ENCODE results near the gene SYT13.

SYT13 gene

GRCh38 chr11:45324459-45324858 lies 38.3 kb upstream of the SYT13 start:
- Histone ChIP-seq H3K4me1 (ENCODE audit: control insufficient read depth, insufficient read depth, low read depth, low read length) (no peaks in the 10 kb centered on the region), H3K27me3 (ENCODE audit: control insufficient read depth in 1 of 2, insufficient read depth in 1 of 2, low read length in 2 of 2) (peaks cover 71 to 81% of the 10 kb centered on the region in 2 experiments), H2BK12ac (ENCODE audit: low read length in 2 of 2) (no peak overlapping the region), H2BK15ac (ENCODE audit: low read depth, poor library complexity, severe bottlenecking) (no peak overlapping the region), H3K4me3 (ENCODE audit: insufficient read depth in 1 of 2, low read depth in 1 of 2, low read length in 2 of 2) (no peak overlapping the region), H4K91ac (ENCODE audit: low read length) (no peak overlapping the region), H4K8ac (ENCODE audit: low read length) (no peak overlapping the region), H3K79me1 (replicated peaks; ENCODE audit: low read length, poor library complexity, severe bottlenecking) (no peaks in the 10 kb centered on the region), H2BK5ac (ENCODE audit: low read depth, low read length, poor library complexity, severe bottlenecking) (no peak overlapping the region), H3K9ac (ENCODE audit: low read length) (no peak overlapping the region), H2AFZ (ENCODE audit: low read depth, low read length) (no peak overlapping the region), H3K4ac (ENCODE audit: low read depth in 1 of 2, low read length in 2 of 2) (no peak overlapping the region), H3K18ac (ENCODE audit: low read depth in 1 of 2, low read length in 2 of 2) (no peak overlapping the region), H3K36me3 (ENCODE audit: control insufficient read depth in 1 of 2, insufficient read depth in 2 of 2, low read depth in 1 of 2, low read length in 2 of 2) (no peaks in the 10 kb centered on the region), H3K14ac (ENCODE audit: low read length in 2 of 2) (no peak overlapping the region), H3K4me2 (ENCODE audit: low read length, poor library complexity, severe bottlenecking) (no peak overlapping the region), H3K9me3 (ENCODE audit: control insufficient read depth, low read length) (peaks cover 20% of the 10 kb centered on the region), H2BK120ac (ENCODE audit: low read depth, low read length) (no peak overlapping the region), H3K23ac (ENCODE audit: low read length in 2 of 2) (no peak overlapping the region), H3K27ac (ENCODE audit: low read length, poor library complexity, severe bottlenecking) (no peak overlapping the region), H2AK5ac (ENCODE audit: low read length, severe bottlenecking) (no peak overlapping the region)
- DNase-seq: no peak
- WGBS: 49% methylated on average over 5 of the region's 6 CpGs

- no peak overlapping the region for H3K4me3 ChIP-seq (ENCODE audit: insufficient read depth in 1 of 2, low read depth in 1 of 2, low read length in 2 of 2)
- H3K4me2 ChIP-seq (ENCODE audit: low read length, poor library complexity, severe bottlenecking): no peak overlapping the region
- H3K36me3 ChIP-seq (ENCODE audit: control insufficient read depth in 1 of 2, insufficient read depth in 2 of 2, low read depth in 1 of 2, low read length in 2 of 2): no peaks in the 10 kb centered on the region
- no peak overlapping the region for H2BK15ac ChIP-seq (ENCODE audit: low read depth, poor library complexity, severe bottlenecking)
- no peak overlapping the region for H2BK5ac ChIP-seq (ENCODE audit: low read depth, low read length, poor library complexity, severe bottlenecking)
- H2BK120ac ChIP-seq (ENCODE audit: low read depth, low read length): no peak overlapping the region
- H3K4ac ChIP-seq (ENCODE audit: low read depth in 1 of 2, low read length in 2 of 2): no peak overlapping the region
- no peak overlapping the region for H2AK5ac ChIP-seq (ENCODE audit: low read length, severe bottlenecking)
- H3K14ac ChIP-seq (ENCODE audit: low read length in 2 of 2): no peak overlapping the region
- H2AFZ ChIP-seq (ENCODE audit: low read depth, low read length): no peak overlapping the region
- no peak for DNase-seq
- no peak overlapping the region for H4K91ac ChIP-seq (ENCODE audit: low read length)
- peaks cover 20% of the 10 kb centered on the region for H3K9me3 ChIP-seq (ENCODE audit: control insufficient read depth, low read length)
- H3K79me1 ChIP-seq (replicated peaks; ENCODE audit: low read length, poor library complexity, severe bottlenecking): no peaks in the 10 kb centered on the region
- H3K4me1 ChIP-seq (ENCODE audit: control insufficient read depth, insufficient read depth, low read depth, low read length): no peaks in the 10 kb centered on the region
- H3K27ac ChIP-seq (ENCODE audit: low read length, poor library complexity, severe bottlenecking): no peak overlapping the region
- H3K9ac ChIP-seq (ENCODE audit: low read length): no peak overlapping the region
- H2BK12ac ChIP-seq (ENCODE audit: low read length in 2 of 2): no peak overlapping the region
- H3K18ac ChIP-seq (ENCODE audit: low read depth in 1 of 2, low read length in 2 of 2): no peak overlapping the region
- H4K8ac ChIP-seq (ENCODE audit: low read length): no peak overlapping the region
- peaks cover 63 to 80% of the 10 kb centered on the region in 2 experiments for H3K27me3 ChIP-seq (ENCODE audit: control insufficient read depth in 1 of 2, insufficient read depth in 1 of 2, low read length in 2 of 2)
- H3K23ac ChIP-seq (ENCODE audit: low read length in 2 of 2): no peak overlapping the region
- WGBS: 73% methylated on average over 8 of the region's 8 CpGs
These were observed 37.6 kb upstream of the SYT13 start for GRCh38 chr11:45323601-45324249.

GRCh38 chr11:45322891-45323600 lies 36.9 kb upstream of the SYT13 start:
- H3K36me3 ChIP-seq (ENCODE audit: control insufficient read depth in 1 of 2, insufficient read depth in 2 of 2, low read depth in 1 of 2, low read length in 2 of 2): no peaks in the 10 kb centered on the region

GRCh38 chr11:45322111-45322705 lies 36.1 kb upstream of the SYT13 start:
- H3K4me1 ChIP-seq (ENCODE audit: control insufficient read depth, insufficient read depth, low read depth, low read length): no peaks in the 10 kb centered on the region
- no peaks in the 10 kb centered on the region for H3K79me1 ChIP-seq (replicated peaks; ENCODE audit: low read length, poor library complexity, severe bottlenecking)
- no peak overlapping the region for H3K9ac ChIP-seq (ENCODE audit: low read length)
- no peak overlapping the region for H3K4me2 ChIP-seq (ENCODE audit: low read length, poor library complexity, severe bottlenecking)
- H3K9me3 ChIP-seq (ENCODE audit: control insufficient read depth, low read length): peaks cover 10% of the 10 kb centered on the region
- H2AFZ ChIP-seq (ENCODE audit: low read depth, low read length): no peak overlapping the region
- no peak overlapping the region for H2AK5ac ChIP-seq (ENCODE audit: low read length, severe bottlenecking)
- WGBS: 77% methylated on average over 8 of the region's 8 CpGs
- no peak overlapping the region for H3K4ac ChIP-seq (ENCODE audit: low read depth in 1 of 2, low read length in 2 of 2)
- H3K36me3 ChIP-seq (ENCODE audit: control insufficient read depth in 1 of 2, insufficient read depth in 2 of 2, low read depth in 1 of 2, low read length in 2 of 2): no peaks in the 10 kb centered on the region
- H4K91ac ChIP-seq (ENCODE audit: low read length): no peak overlapping the region
- H3K27ac ChIP-seq (ENCODE audit: low read length, poor library complexity, severe bottlenecking): no peak overlapping the region
- no peak overlapping the region for H3K14ac ChIP-seq (ENCODE audit: low read length in 2 of 2)
- no peak overlapping the region for H4K8ac ChIP-seq (ENCODE audit: low read length)
- H2BK5ac ChIP-seq (ENCODE audit: low read depth, low read length, poor library complexity, severe bottlenecking): no peak overlapping the region
- no peak overlapping the region for H2BK15ac ChIP-seq (ENCODE audit: low read depth, poor library complexity, severe bottlenecking)
- no peak overlapping the region for H3K4me3 ChIP-seq (ENCODE audit: insufficient read depth in 1 of 2, low read depth in 1 of 2, low read length in 2 of 2)
- peaks cover 57 to 83% of the 10 kb centered on the region in 2 experiments for H3K27me3 ChIP-seq (ENCODE audit: control insufficient read depth in 1 of 2, insufficient read depth in 1 of 2, low read length in 2 of 2)
- no peak for DNase-seq
- H2BK120ac ChIP-seq (ENCODE audit: low read depth, low read length): no peak overlapping the region
- no peak overlapping the region for H3K23ac ChIP-seq (ENCODE audit: low read length in 2 of 2)
- no peak overlapping the region for H3K18ac ChIP-seq (ENCODE audit: low read depth in 1 of 2, low read length in 2 of 2)
- H2BK12ac ChIP-seq (ENCODE audit: low read length in 2 of 2): no peak overlapping the region

More at GRCh38 chr11:45322891-45323600, 36.9 kb upstream of the SYT13 start:
- no peaks in the 10 kb centered on the region for H3K4me1 ChIP-seq (ENCODE audit: control insufficient read depth, insufficient read depth, low read depth, low read length)
- no peak overlapping the region for H3K4ac ChIP-seq (ENCODE audit: low read depth in 1 of 2, low read length in 2 of 2)
- H3K27ac ChIP-seq (ENCODE audit: low read length, poor library complexity, severe bottlenecking): no peak overlapping the region
- peaks cover 18% of the 10 kb centered on the region for H3K9me3 ChIP-seq (ENCODE audit: control insufficient read depth, low read length)
- no peak overlapping the region for H2BK12ac ChIP-seq (ENCODE audit: low read length in 2 of 2)
- H2BK15ac ChIP-seq (ENCODE audit: low read depth, poor library complexity, severe bottlenecking): no peak overlapping the region
- no peak overlapping the region for H3K23ac ChIP-seq (ENCODE audit: low read length in 2 of 2)
- no peak overlapping the region for H2AFZ ChIP-seq (ENCODE audit: low read depth, low read length)
- no peak overlapping the region for H4K91ac ChIP-seq (ENCODE audit: low read length)
- no peak overlapping the region for H3K9ac ChIP-seq (ENCODE audit: low read length)
- no peak overlapping the region for H2AK5ac ChIP-seq (ENCODE audit: low read length, severe bottlenecking)
- H3K18ac ChIP-seq (ENCODE audit: low read depth in 1 of 2, low read length in 2 of 2): no peak overlapping the region
- no peaks in the 10 kb centered on the region for H3K79me1 ChIP-seq (replicated peaks; ENCODE audit: low read length, poor library complexity, severe bottlenecking)
- no peak for DNase-seq
- no peak overlapping the region for H3K4me2 ChIP-seq (ENCODE audit: low read length, poor library complexity, severe bottlenecking)
- H4K8ac ChIP-seq (ENCODE audit: low read length): no peak overlapping the region
- no peak overlapping the region for H3K14ac ChIP-seq (ENCODE audit: low read length in 2 of 2)
- H3K27me3 ChIP-seq (ENCODE audit: control insufficient read depth in 1 of 2, insufficient read depth in 1 of 2, low read length in 2 of 2): peaks cover 63 to 80% of the 10 kb centered on the region in 2 experiments
- 59% methylated on average over 7 of the region's 7 CpGs for WGBS
- no peak overlapping the region for H2BK5ac ChIP-seq (ENCODE audit: low read depth, low read length, poor library complexity, severe bottlenecking)
- no peak overlapping the region for H2BK120ac ChIP-seq (ENCODE audit: low read depth, low read length)
- H3K4me3 ChIP-seq (ENCODE audit: insufficient read depth in 1 of 2, low read depth in 1 of 2, low read length in 2 of 2): no peak overlapping the region

All from mesenchymal stem cell (in vitro differentiated cells and primary cell).